HepG2 (cell line): ENCODE results near the gene GOT2. TPM values are rescaled to one million over a fixed set of nuclear protein-coding genes. Genes with fewer than 3 reads are reported as not detected.

Source experiments
- ATAC-seq: fragments of 200-7000 bp; cut with Tn5 transposase; 3 replicates; pipeline ENCODE4 v1.9.1; 2020; ENCODE audit warnings: mild to moderate bottlenecking, moderate library complexity
- BruUV-seq: library from RNA; stranded (reverse); fragments of 400-500 nt; replicated peaks from 2 replicates; lab custom pipeline; 2021; lab: Mats Ljungman, UMichigan
- CTCF ChIA-PET: fragments of 300-600 bp; formaldehyde crosslinking; extraction: SDS; loops from one replicate; lab custom pipeline; 2021; ENCODE audit warnings: low total read pairs, inconsistent platforms, low intra/inter-chr PET ratio; lab: Yijun Ruan, JAX
- POLR2A ChIA-PET: fragments of 350-600 bp; sonication (Branson Sonifier 250); formaldehyde crosslinking; loops from one replicate; lab custom pipeline; 2020; ENCODE audit warnings: antibody characterized with exemption, inconsistent platforms; lab: Yijun Ruan, JAX
- DNase-seq: peaks from one replicate; pipeline ENCODE4 v3.0.0-alpha.2; 2015; ENCODE audit warnings: low spot score
- FAIRE-seq: peaks from 3 replicates; lab custom pipeline; 2011; peaks lifted over from hg19 to GRCh38; lab: Jason Lieb, UNC
- H2AFZ ChIP-seq: one replicate; pipeline ENCODE4 v1.6.1; 2011; ENCODE audit warnings: low read length, inconsistent platforms
- H3K27ac ChIP-seq: fragments of 300-600 bp; 3 replicates; pipeline ENCODE4 v1.8.0; 2011; ENCODE audit warnings: mixed run types, mild to moderate bottlenecking, mixed read lengths, low read length, inconsistent platforms; ENCODE audit not compliant: insufficient read depth; ENCODE audit errors: extremely low read length
- H3K27me3 ChIP-seq, 2 experiments: fragments of 200-600 bp in 1 of 2; 2 replicates in 1 of 2; 3 replicates in 1 of 2; pipeline versions ENCODE4 v1.6.0 to v1.8.0; 2011; ENCODE audit warnings: low read length in 2 of 2, mild to moderate bottlenecking in 2 of 2, moderate library complexity in 2 of 2, inconsistent platforms in 1 of 2; ENCODE audit not compliant: insufficient read depth in 2 of 2, control insufficient read depth in 1 of 2
- H3K36me3 ChIP-seq, 2 experiments: fragments of 200-600 bp in 1 of 2; replicated peaks in 1 of 2; 2 replicates in 1 of 2; 3 replicates in 1 of 2; pipeline versions ENCODE4 v1.5.1 to v1.8.0; 2011; ENCODE audit warnings: low read length in 2 of 2, inconsistent platforms in 1 of 2; ENCODE audit not compliant: insufficient read depth in 2 of 2, control insufficient read depth in 1 of 2
- H3K4me1 ChIP-seq: 2 replicates; pipeline ENCODE4 v1.5.1; 2012; ENCODE audit warnings: low read length, inconsistent platforms; ENCODE audit not compliant: insufficient read depth
- H3K4me2 ChIP-seq: 2 replicates; pipeline ENCODE4 v1.6.0; 2011; ENCODE audit warnings: low read depth, low read length, inconsistent platforms
- H3K4me3 ChIP-seq, 3 experiments: fragments of 200-600 bp in 1 of 3; sonication (generic), shearing (Covaris generic) in 1 of 3; replicated peaks in 1 of 3; 2 replicates each; pipeline ENCODE4 v1.5.1; 2011 to 2016; ENCODE audit warnings: low read length in 3 of 3, inconsistent platforms in 2 of 3, low read depth in 2 of 3, mild to moderate bottlenecking in 2 of 3, control low read depth in 1 of 3, mixed read lengths in 1 of 3; ENCODE audit not compliant: insufficient read depth in 1 of 3
- H3K79me2 ChIP-seq: one replicate; pipeline ENCODE4 v1.6.1; 2011; ENCODE audit warnings: low read length, inconsistent platforms; ENCODE audit not compliant: insufficient read depth
- H3K9ac ChIP-seq: 2 replicates; pipeline ENCODE4 v1.6.0; 2011; ENCODE audit warnings: mild to moderate bottlenecking, low read depth, low read length, inconsistent platforms; ENCODE audit not compliant: insufficient read depth
- H3K9me3 ChIP-seq: 2 replicates; pipeline ENCODE4 v1.5.1; 2012; ENCODE audit warnings: mild to moderate bottlenecking, low read length
- H4K20me1 ChIP-seq: 2 replicates; pipeline ENCODE4 v1.6.0; 2011; ENCODE audit warnings: inconsistent platforms, mild to moderate bottlenecking, low read length, moderate library complexity; ENCODE audit not compliant: insufficient read depth
- ELF3 ChIP-seq: IDR thresholded peaks from 2 replicates; pipeline ENCODE4 v1.6.1; 2016; ENCODE audit warnings: missing genetic modification reagents, missing compliant biosample characterization
- GABPB1 ChIP-seq: IDR thresholded peaks from 2 replicates; pipeline ENCODE4 v1.6.1; 2016; ENCODE audit warnings: mild to moderate bottlenecking, missing genetic modification reagents, moderate library complexity, missing compliant biosample characterization
- GATAD1 ChIP-seq: IDR thresholded peaks from 2 replicates; pipeline ENCODE4 v1.6.1; 2016; ENCODE audit warnings: missing genetic modification reagents, missing compliant biosample characterization
- SMAD3 ChIP-seq: sonication (generic); formaldehyde crosslinking; IDR thresholded peaks from 2 replicates; pipeline ENCODE4 v1.4.0; 2020; ENCODE audit warnings: missing genetic modification reagents
- STAG1 ChIP-seq: sonication (generic); formaldehyde crosslinking; IDR thresholded peaks from 2 replicates; pipeline ENCODE4 v1.4.0; 2020; ENCODE audit warnings: missing genetic modification reagents
- ZBTB8A ChIP-seq: sonication (generic); formaldehyde crosslinking; IDR thresholded peaks from 2 replicates; pipeline ENCODE4 v1.4.0; 2020; ENCODE audit warnings: mild to moderate bottlenecking, low read depth, missing genetic modification reagents, borderline replicate concordance
- ZNF207 ChIP-seq: fragments of 450-650 bp; IDR thresholded peaks from 2 replicates; pipeline ENCODE4 v1.6.1; 2016; ENCODE audit warnings: antibody characterized with exemption, borderline replicate concordance
- ZNF292 ChIP-seq: sonication (generic); formaldehyde crosslinking; IDR thresholded peaks from 2 replicates; pipeline ENCODE4 v1.8.1; 2022; ENCODE audit warnings: mild to moderate bottlenecking, low read depth, missing genetic modification reagents, borderline replicate concordance
- WGBS: methylation state at CpG from one replicate; pipeline ENCODE4 v1.1.6; 2017; ENCODE audit warnings: low lambda C conversion rate; 5-methylcytosine and 5-hydroxymethylcytosine counted together
- in situ Hi-C: cut with HindIII; loops from 2 replicates; pipeline ENCODE4 v1.10.0; 2017; ENCODE audit warnings: low pct_unique_long_range_greater_than_20kb; ENCODE audit not compliant: extremely low pct_ligation_motif_present
- intact Hi-C: fragments of 100-400 bp; cut with micrococcal nuclease; formaldehyde crosslinking; loops from one replicate; pipeline ENCODE4 v1.10.0; 2022; ENCODE audit not compliant: unreplicated experiment
- polyA plus RNA-seq, 8 experiments: library from polyadenylated mRNA; depleted of rRNA in 3 of 8; stranded (reverse) in 7 of 8; unstranded in 1 of 8; fragments of >200 nt; fragmentation: Illumina TruSeq in 4 of 8; extraction: Trizol in 4 of 8; gene quantifications; 2 replicates each; pipeline versions ENCODE4 v1.2.1 to v1.2.3, GENCODE V29; 2011 to 2016; ENCODE audit warnings: low read depth in 4 of 8, missing spikeins in 1 of 8, mixed read lengths in 1 of 8; ENCODE audit not compliant: insufficient read depth in 1 of 8
- total RNA-seq, 5 experiments: library from RNA; depleted of rRNA; stranded (reverse); fragments of >200 nt; fragmentation: Illumina TruSeq; extraction: Trizol; gene quantifications; 2 replicates each; pipeline ENCODE4 v1.2.3, GENCODE V29; 2016; ENCODE audit warnings: low read depth in 1 of 5
- TF ChIP-seq, protein P1 (sequence below): sonication (generic); formaldehyde crosslinking; conservative IDR thresholded peaks from 2 replicates; pipeline ENCODE4 v1.4.0; 2020; ENCODE audit warnings: missing genetic modification reagents
- TF ChIP-seq, protein P2 (sequence below): sonication (generic); formaldehyde crosslinking; IDR thresholded peaks from 2 replicates; pipeline ENCODE4 v1.4.0; 2020; ENCODE audit warnings: missing genetic modification reagents
- TF ChIP-seq, protein P3 (sequence below): sonication (generic); formaldehyde crosslinking; IDR thresholded peaks from 2 replicates; pipeline ENCODE4 v1.4.0; 2020; ENCODE audit warnings: missing genetic modification reagents, borderline replicate concordance
- TF ChIP-seq, protein P4 (sequence below): IDR thresholded peaks from 2 replicates; pipeline ENCODE4 v1.6.1; 2016; ENCODE audit warnings: missing genetic modification reagents, missing compliant biosample characterization

Gene GOT2
- total and polyA plus RNA-seq, 2 of the 13 experiments (the other 11 are each of a cell fraction or from before 2014, with no cell fraction given) = 32.6 to 121 TPM

DNA sequence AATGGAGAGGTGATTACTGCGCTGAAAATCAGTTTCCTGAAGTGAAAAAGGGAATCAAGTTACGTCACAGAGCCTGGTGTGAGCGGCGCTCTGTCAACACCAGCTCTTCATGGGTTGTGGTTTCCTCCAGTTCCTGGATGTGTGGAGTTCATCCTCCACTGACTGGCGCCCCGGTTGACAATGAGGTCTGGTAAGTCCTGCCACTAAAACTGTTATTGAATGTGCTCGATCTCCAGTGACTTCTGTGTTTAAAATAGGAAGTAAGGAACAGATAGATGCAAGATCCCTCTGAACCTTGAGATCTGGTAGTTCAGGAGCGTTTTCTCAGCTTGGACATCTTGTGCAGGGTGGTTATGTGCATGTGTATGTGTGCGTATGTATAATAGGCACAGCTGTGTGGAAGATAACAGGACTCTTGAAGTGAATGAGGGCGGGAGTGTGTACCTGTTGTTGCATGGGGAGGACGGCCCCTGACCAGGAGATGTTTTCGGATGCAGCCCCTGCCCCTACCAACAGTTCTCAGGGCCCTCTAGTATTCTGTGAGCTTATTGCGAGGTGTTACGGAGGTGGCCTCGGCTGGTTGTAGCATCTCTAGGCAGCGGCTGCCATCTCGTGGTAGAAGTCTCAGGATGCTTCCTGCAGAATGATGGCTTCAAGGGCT is 22.0 kb upstream of the GOT2 start:
- POLR2A ChIA-PET = interaction anchor here (0.5 to 1.3 kb wide), 5 partner anchors 22 to 159 kb away, joined by 3 to 7 read pairs (median 4); partner anchors contain the start of genes GOT2 and SLC38A7
- Histone ChIP-seq H3K4me3 (no peak overlapping the region; a peak in 1 of 6 replicates), H3K79me2 (no peaks in the 10 kb centered on the region), H3K4me1 (peaks cover 6% of the 10 kb centered on the region), H4K20me1 (no peaks in the 10 kb centered on the region), H3K27me3 (peaks cover 6 to 19% of the 10 kb centered on the region in 2 experiments; a peak in 3 of 5 replicates), H3K9ac (no peak overlapping the region), H3K9me3 (no peaks in the 10 kb centered on the region), H3K4me2 (peak overlapping the region; percentile 25; the same call in 1 of the 2 replicates), H3K36me3 (no peaks in the 10 kb centered on the region), H2AFZ (no peak overlapping the region), H3K27ac (no peak overlapping the region)
- intact Hi-C loops = loop anchor here (1.0 to 5.0 kb wide), 6 partner anchors 78 to 420 kb away; no protein-coding TSS in a partner anchor
- BruUV-seq = no TSS peak
- peak; percentile 98 for ATAC-seq
- DNase-seq = peak; percentile 81
- CTCF ChIA-PET = interaction anchor here (1.2 to 2.9 kb wide), 4 partner anchors 77 to 456 kb away, joined by 4 to 9 read pairs (median 6); no protein-coding TSS in a partner anchor
- peak; percentile 94 for FAIRE-seq
- WGBS = 16% methylated on average over 17 of the region's 17 CpGs
- in situ Hi-C loops = loop anchor here (5.0 to 10.0 kb wide), 2 partner anchors 74 to 421 kb away; partner anchors contain the start of gene SLC38A7
- TF ChIP-seq GABPB1 (CRISPR knock-in tag) (peak; percentile 24; the same call in 1 of the 2 replicates), ZNF292 (CRISPR knock-in tag) (no peak), STAG1 (CRISPR knock-in tag) (peak; percentile 99), ELF3 (CRISPR knock-in tag) (peak; percentile 63), ZBTB8A (CRISPR knock-in tag) (no peak), ZNF207 (no peak), GATAD1 (CRISPR knock-in tag) (peak; percentile 40; the same call in 1 of the 2 replicates), SMAD3 (0 out of 2 replicates have a peak, but pooled peaks have one; percentile 32)
- TF ChIP-seq, protein P1, sequence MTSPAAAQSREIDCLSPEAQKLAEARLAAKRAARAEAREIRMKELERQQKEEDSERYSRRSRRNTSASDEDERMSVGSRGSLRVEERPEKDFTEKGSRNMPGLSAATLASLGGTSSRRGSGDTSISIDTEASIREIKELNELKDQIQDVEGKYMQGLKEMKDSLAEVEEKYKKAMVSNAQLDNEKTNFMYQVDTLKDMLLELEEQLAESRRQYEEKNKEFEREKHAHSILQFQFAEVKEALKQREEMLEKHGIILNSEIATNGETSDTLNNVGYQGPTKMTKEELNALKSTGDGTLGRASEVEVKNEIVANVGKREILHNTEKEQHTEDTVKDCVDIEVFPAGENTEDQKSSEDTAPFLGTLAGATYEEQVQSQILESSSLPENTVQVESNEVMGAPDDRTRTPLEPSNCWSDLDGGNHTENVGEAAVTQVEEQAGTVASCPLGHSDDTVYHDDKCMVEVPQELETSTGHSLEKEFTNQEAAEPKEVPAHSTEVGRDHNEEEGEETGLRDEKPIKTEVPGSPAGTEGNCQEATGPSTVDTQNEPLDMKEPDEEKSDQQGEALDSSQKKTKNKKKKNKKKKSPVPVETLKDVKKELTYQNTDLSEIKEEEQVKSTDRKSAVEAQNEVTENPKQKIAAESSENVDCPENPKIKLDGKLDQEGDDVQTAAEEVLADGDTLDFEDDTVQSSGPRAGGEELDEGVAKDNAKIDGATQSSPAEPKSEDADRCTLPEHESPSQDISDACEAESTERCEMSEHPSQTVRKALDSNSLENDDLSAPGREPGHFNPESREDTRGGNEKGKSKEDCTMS (CRISPR knock-in tag) = no peak
- TF ChIP-seq, protein P2, sequence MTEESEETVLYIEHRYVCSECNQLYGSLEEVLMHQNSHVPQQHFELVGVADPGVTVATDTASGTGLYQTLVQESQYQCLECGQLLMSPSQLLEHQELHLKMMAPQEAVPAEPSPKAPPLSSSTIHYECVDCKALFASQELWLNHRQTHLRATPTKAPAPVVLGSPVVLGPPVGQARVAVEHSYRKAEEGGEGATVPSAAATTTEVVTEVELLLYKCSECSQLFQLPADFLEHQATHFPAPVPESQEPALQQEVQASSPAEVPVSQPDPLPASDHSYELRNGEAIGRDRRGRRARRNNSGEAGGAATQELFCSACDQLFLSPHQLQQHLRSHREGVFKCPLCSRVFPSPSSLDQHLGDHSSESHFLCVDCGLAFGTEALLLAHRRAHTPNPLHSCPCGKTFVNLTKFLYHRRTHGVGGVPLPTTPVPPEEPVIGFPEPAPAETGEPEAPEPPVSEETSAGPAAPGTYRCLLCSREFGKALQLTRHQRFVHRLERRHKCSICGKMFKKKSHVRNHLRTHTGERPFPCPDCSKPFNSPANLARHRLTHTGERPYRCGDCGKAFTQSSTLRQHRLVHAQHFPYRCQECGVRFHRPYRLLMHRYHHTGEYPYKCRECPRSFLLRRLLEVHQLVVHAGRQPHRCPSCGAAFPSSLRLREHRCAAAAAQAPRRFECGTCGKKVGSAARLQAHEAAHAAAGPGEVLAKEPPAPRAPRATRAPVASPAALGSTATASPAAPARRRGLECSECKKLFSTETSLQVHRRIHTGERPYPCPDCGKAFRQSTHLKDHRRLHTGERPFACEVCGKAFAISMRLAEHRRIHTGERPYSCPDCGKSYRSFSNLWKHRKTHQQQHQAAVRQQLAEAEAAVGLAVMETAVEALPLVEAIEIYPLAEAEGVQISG (CRISPR knock-in tag) = peak; percentile 80
- TF ChIP-seq, protein P3, sequence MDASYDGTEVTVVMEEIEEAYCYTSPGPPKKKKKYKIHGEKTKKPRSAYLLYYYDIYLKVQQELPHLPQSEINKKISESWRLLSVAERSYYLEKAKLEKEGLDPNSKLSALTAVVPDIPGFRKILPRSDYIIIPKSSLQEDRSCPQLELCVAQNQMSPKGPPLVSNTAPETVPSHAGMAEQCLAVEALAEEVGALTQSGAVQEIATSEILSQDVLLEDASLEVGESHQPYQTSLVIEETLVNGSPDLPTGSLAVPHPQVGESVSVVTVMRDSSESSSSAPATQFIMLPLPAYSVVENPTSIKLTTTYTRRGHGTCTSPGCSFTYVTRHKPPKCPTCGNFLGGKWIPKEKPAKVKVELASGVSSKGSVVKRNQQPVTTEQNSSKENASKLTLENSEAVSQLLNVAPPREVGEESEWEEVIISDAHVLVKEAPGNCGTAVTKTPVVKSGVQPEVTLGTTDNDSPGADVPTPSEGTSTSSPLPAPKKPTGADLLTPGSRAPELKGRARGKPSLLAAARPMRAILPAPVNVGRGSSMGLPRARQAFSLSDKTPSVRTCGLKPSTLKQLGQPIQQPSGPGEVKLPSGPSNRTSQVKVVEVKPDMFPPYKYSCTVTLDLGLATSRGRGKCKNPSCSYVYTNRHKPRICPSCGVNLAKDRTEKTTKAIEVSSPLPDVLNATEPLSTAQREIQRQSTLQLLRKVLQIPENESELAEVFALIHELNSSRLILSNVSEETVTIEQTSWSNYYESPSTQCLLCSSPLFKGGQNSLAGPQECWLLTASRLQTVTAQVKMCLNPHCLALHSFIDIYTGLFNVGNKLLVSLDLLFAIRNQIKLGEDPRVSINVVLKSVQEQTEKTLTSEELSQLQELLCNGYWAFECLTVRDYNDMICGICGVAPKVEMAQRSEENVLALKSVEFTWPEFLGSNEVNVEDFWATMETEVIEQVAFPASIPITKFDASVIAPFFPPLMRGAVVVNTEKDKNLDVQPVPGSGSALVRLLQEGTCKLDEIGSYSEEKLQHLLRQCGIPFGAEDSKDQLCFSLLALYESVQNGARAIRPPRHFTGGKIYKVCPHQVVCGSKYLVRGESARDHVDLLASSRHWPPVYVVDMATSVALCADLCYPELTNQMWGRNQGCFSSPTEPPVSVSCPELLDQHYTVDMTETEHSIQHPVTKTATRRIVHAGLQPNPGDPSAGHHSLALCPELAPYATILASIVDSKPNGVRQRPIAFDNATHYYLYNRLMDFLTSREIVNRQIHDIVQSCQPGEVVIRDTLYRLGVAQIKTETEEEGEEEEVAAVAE (CRISPR knock-in tag) = peak; percentile 69; the same call in 1 of the 2 replicates
- TF ChIP-seq, protein P4, sequence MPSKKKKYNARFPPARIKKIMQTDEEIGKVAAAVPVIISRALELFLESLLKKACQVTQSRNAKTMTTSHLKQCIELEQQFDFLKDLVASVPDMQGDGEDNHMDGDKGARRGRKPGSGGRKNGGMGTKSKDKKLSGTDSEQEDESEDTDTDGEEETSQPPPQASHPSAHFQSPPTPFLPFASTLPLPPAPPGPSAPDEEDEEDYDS (CRISPR knock-in tag) = no peak
